H1 (cell line): ENCODE results near the gene UBE2E2. TPM values are rescaled to one million over a fixed set of nuclear protein-coding genes. Genes with fewer than 3 reads are reported as not detected.

ENCODE experiments used
- CTCF ChIA-PET: fragments of 300-600 bp; sonication (Branson Sonifier 250); formaldehyde crosslinking; loops from one replicate; lab custom pipeline; 2021; ENCODE audit not compliant: partially characterized antibody; lab: Charles Lee
- POLR2A ChIA-PET: fragments of 300-600 bp; sonication (Branson Sonifier 250); formaldehyde crosslinking; loops from one replicate; lab custom pipeline; 2021; ENCODE audit warnings: inconsistent platforms; ENCODE audit not compliant: partially characterized antibody; lab: Charles Lee
- DNase-seq, 2 experiments: peaks; one replicate each; pipeline versions ENCODE4 v3.0.0 to v3.0.0-alpha.2; 2010 to 2022; ENCODE audit warnings: low spot score in 2 of 2, low read depth in 1 of 2, mixed read lengths in 1 of 2
- FAIRE-seq: peaks from 2 replicates; lab custom pipeline; 2011; peaks lifted over from hg19 to GRCh38; lab: Jason Lieb, UNC
- H2AFZ ChIP-seq: 2 replicates; pipeline ENCODE4 v1.8.1; 2012; ENCODE audit warnings: low read length, inconsistent platforms
- H2AK5ac ChIP-seq: 2 replicates; pipeline ENCODE4 v1.6.1; 2013; ENCODE audit warnings: low read depth, low read length
- H2BK120ac ChIP-seq: replicated peaks from 2 replicates; pipeline ENCODE3; 2013; ENCODE audit warnings: low read depth, low read length, inconsistent platforms
- H2BK12ac ChIP-seq: 2 replicates; pipeline ENCODE4 v1.6.1; 2013; ENCODE audit warnings: low read depth, low read length
- H2BK15ac ChIP-seq: 2 replicates; pipeline ENCODE4 v1.6.1; 2013; ENCODE audit warnings: low read length
- H2BK20ac ChIP-seq: 2 replicates; pipeline ENCODE4 v1.6.1; 2013; ENCODE audit warnings: low read length
- H2BK5ac ChIP-seq: 2 replicates; pipeline ENCODE4 v1.6.1; 2013; ENCODE audit warnings: low read depth, low read length
- H3K14ac ChIP-seq: 2 replicates; pipeline ENCODE4 v1.6.1; 2013; ENCODE audit warnings: inconsistent platforms; ENCODE audit not compliant: insufficient read length
- H3K18ac ChIP-seq: 2 replicates; pipeline ENCODE4 v1.6.1; 2013; ENCODE audit warnings: low read length; ENCODE audit errors: extremely low read depth
- H3K23ac ChIP-seq: 2 replicates; pipeline ENCODE4 v1.6.1; 2013; ENCODE audit warnings: inconsistent platforms; ENCODE audit not compliant: insufficient read length
- H3K23me2 ChIP-seq: 2 replicates; pipeline ENCODE4 v1.6.1; 2013; ENCODE audit warnings: low read depth, low read length
- H3K27ac ChIP-seq: 2 replicates; pipeline ENCODE4 v1.6.1; 2011; ENCODE audit warnings: low read depth, low read length, inconsistent platforms
- H3K27me3 ChIP-seq, 4 experiments: replicated peaks in 1 of 4; 1 replicate in 1 of 4; 2 replicates in 3 of 4; pipeline versions ENCODE4 v1.6.1 to v1.8.1; 2011 to 2013; ENCODE audit warnings: low read length in 3 of 4, mild to moderate bottlenecking in 3 of 4, inconsistent platforms in 2 of 4, mixed read lengths in 2 of 4, moderate library complexity in 1 of 4; ENCODE audit not compliant: control insufficient read depth in 3 of 4, insufficient read depth in 3 of 4; ENCODE audit errors: extremely low read depth in 1 of 4
- H3K36me3 ChIP-seq, 4 experiments: 2 replicates each; pipeline versions ENCODE4 v1.6.1 to v1.8.1; 2011 to 2013; ENCODE audit warnings: mild to moderate bottlenecking in 4 of 4, low read length in 3 of 4, moderate library complexity in 2 of 4, control low read depth in 1 of 4, inconsistent platforms in 1 of 4; ENCODE audit not compliant: insufficient read depth in 4 of 4, control insufficient read depth in 2 of 4
- H3K4ac ChIP-seq: replicated peaks from 2 replicates; pipeline ENCODE3; 2013; ENCODE audit warnings: low read length, low read depth, mixed read lengths, inconsistent platforms; ENCODE audit not compliant: insufficient read length
- H3K4me1 ChIP-seq, 4 experiments: replicated peaks in 1 of 4; 1 replicate in 1 of 4; 2 replicates in 3 of 4; pipeline versions ENCODE4 v1.6.1 to v1.8.1; 2011 to 2013; ENCODE audit warnings: low read length in 3 of 4, inconsistent platforms in 2 of 4, mixed read lengths in 1 of 4; ENCODE audit not compliant: insufficient read depth in 4 of 4, control insufficient read depth in 3 of 4
- H3K4me2 ChIP-seq, 2 experiments: 2 replicates each; pipeline versions ENCODE4 v1.6.1 to v1.8.1; 2011 to 2013; ENCODE audit warnings: low read depth in 2 of 2, low read length in 2 of 2, control low read depth in 1 of 2, inconsistent platforms in 1 of 2, mild to moderate bottlenecking in 1 of 2; ENCODE audit not compliant: insufficient read depth in 1 of 2
- H3K4me3 ChIP-seq, 4 experiments: fragments of 200-600, 300-600 bp in 1 of 4; sonication (generic), shearing (Covaris generic), sonication (Bioruptor Twin) in 1 of 4; 2 replicates each; pipeline versions ENCODE4 v1.5.1 to v1.8.1; 2011 to 2016; ENCODE audit warnings: low read length in 4 of 4, low read depth in 3 of 4, control low read depth in 2 of 4, inconsistent platforms in 2 of 4, mild to moderate bottlenecking in 2 of 4, mixed read lengths in 1 of 4, moderate library complexity in 1 of 4; ENCODE audit not compliant: insufficient read depth in 2 of 4; ENCODE audit errors: extremely low read depth in 1 of 4
- H3K56ac ChIP-seq: replicated peaks from 2 replicates; pipeline ENCODE3; 2013; ENCODE audit warnings: low read depth, mild to moderate bottlenecking, mixed read lengths, low read length, inconsistent platforms; ENCODE audit not compliant: insufficient read length
- H3K79me1 ChIP-seq: 2 replicates; pipeline ENCODE4 v1.6.1; 2013; ENCODE audit warnings: low read depth, low read length, control low read depth
- H3K79me2 ChIP-seq, 2 experiments: 2 replicates each; pipeline versions ENCODE4 v1.6.1 to v1.8.1; 2012 to 2013; ENCODE audit warnings: low read length in 2 of 2, mild to moderate bottlenecking in 2 of 2, inconsistent platforms in 1 of 2; ENCODE audit not compliant: insufficient read depth in 2 of 2, control insufficient read depth in 1 of 2
- H3K9ac ChIP-seq, 4 experiments: replicated peaks in 1 of 4; 1 replicate in 1 of 4; 2 replicates in 3 of 4; pipeline versions ENCODE4 v1.6.1 to v1.8.1; 2011 to 2013; ENCODE audit warnings: low read depth in 3 of 4, low read length in 3 of 4, control low read depth in 2 of 4, mild to moderate bottlenecking in 2 of 4, moderate library complexity in 2 of 4, inconsistent platforms in 1 of 4; ENCODE audit errors: extremely low read depth in 1 of 4
- H3K9me3 ChIP-seq, 2 experiments: 2 replicates each; pipeline versions ENCODE4 v1.6.1 to v1.8.1; 2012 to 2013; ENCODE audit warnings: mild to moderate bottlenecking in 2 of 2, moderate library complexity in 2 of 2, control low read depth in 1 of 2, inconsistent platforms in 1 of 2, low read depth in 1 of 2, low read length in 1 of 2, mixed read lengths in 1 of 2; ENCODE audit not compliant: insufficient read depth in 2 of 2
- H4K20me1 ChIP-seq, 2 experiments: replicated peaks in 1 of 2; 2 replicates each; pipeline versions ENCODE3 to v1.8.1; 2011 to 2013; ENCODE audit warnings: inconsistent platforms in 2 of 2, low read length in 2 of 2, mild to moderate bottlenecking in 1 of 2; ENCODE audit not compliant: insufficient read depth in 2 of 2, control insufficient read depth in 1 of 2
- H4K5ac ChIP-seq: 2 replicates; pipeline ENCODE4 v1.6.1; 2013; ENCODE audit warnings: low read length, low read depth, mixed read lengths, inconsistent platforms; ENCODE audit not compliant: insufficient read length
- H4K8ac ChIP-seq: 2 replicates; pipeline ENCODE4 v1.8.0; 2013; ENCODE audit warnings: mild to moderate bottlenecking, moderate library complexity, low read length, inconsistent platforms; ENCODE audit not compliant: insufficient read depth; ENCODE audit errors: extremely low read depth
- H4K91ac ChIP-seq: replicated peaks from 2 replicates; pipeline ENCODE3; 2013; ENCODE audit warnings: low read length, mixed read lengths, inconsistent platforms; ENCODE audit not compliant: insufficient read length
- ATF2 ChIP-seq: IDR thresholded peaks from 2 replicates; pipeline ENCODE4 v1.6.1; 2012; ENCODE audit warnings: low read length, inconsistent platforms
- BCL11A ChIP-seq, 2 experiments: IDR thresholded peaks; one replicate each; pipeline ENCODE4 v1.6.1; 2011; ENCODE audit warnings: low read depth in 2 of 2, low read length in 2 of 2, mild to moderate bottlenecking in 2 of 2
- EP300 ChIP-seq, 2 experiments: IDR thresholded peaks; 1 replicate in 1 of 2; 2 replicates in 1 of 2; pipeline ENCODE4 v1.6.1; 2011 to 2012; ENCODE audit warnings: low read depth in 2 of 2, low read length in 2 of 2, mild to moderate bottlenecking in 2 of 2, borderline replicate concordance in 1 of 2, inconsistent platforms in 1 of 2, moderate library complexity in 1 of 2
- GTF2F1 ChIP-seq: IDR thresholded peaks from 2 replicates; pipeline ENCODE4 v1.6.1; 2012; ENCODE audit warnings: low read depth, low read length, improper control_type of control experiment, borderline replicate concordance
- HDAC6 ChIP-seq: IDR thresholded peaks from one replicate; pipeline ENCODE4 v1.7.1; 2012; ENCODE audit warnings: low read depth, mild to moderate bottlenecking, inconsistent platforms, low read length, moderate library complexity
- JUN ChIP-seq: IDR thresholded peaks from 2 replicates; pipeline ENCODE4 v1.6.1; 2011; ENCODE audit warnings: low read depth, mild to moderate bottlenecking, improper control_type of control experiment, low read length
- POLR2A ChIP-seq, 2 experiments: IDR thresholded peaks; 1 replicate in 1 of 2; 2 replicates in 1 of 2; pipeline ENCODE4 v1.6.1; 2011; ENCODE audit warnings: low read depth in 2 of 2, low read length in 2 of 2, mild to moderate bottlenecking in 2 of 2; ENCODE audit errors: control extremely low read depth in 1 of 2
- SIX5 ChIP-seq: IDR thresholded peaks from 2 replicates; pipeline ENCODE4 v1.6.1; 2011; ENCODE audit warnings: mild to moderate bottlenecking, low read depth, low read length
- SP2 ChIP-seq: IDR thresholded peaks from 2 replicates; pipeline ENCODE4 v1.6.1; 2012; ENCODE audit warnings: mild to moderate bottlenecking, low read length, inconsistent platforms
- SUZ12 ChIP-seq: fragments of 200-600 bp; sonication (generic); IDR thresholded peaks from 2 replicates; pipeline ENCODE4 v1.6.1; 2012; ENCODE audit warnings: mild to moderate bottlenecking, inconsistent platforms, low read length, moderate library complexity, mixed read lengths
- TAF7 ChIP-seq: optimal IDR thresholded peaks from 2 replicates; pipeline ENCODE3; 2011; ENCODE audit warnings: low read depth, mild to moderate bottlenecking, inconsistent platforms, low read length, moderate library complexity, borderline replicate concordance
- TEAD4 ChIP-seq: IDR thresholded peaks from 2 replicates; pipeline ENCODE4 v1.6.1; 2012; ENCODE audit warnings: low read depth, low read length, inconsistent platforms, mixed read lengths
- ZNF274 ChIP-seq: IDR thresholded peaks from 2 replicates; pipeline ENCODE4 v1.7.0; 2012; ENCODE audit warnings: low read length, borderline replicate concordance; ENCODE audit errors: extremely low read depth
- WGBS, 2 experiments: shearing (Covaris generic) in 1 of 2; methylation state at CpG; one replicate each; pipeline versions ENCODE4 v1.1.6 to v1.1.7; 2013 to 2015; ENCODE audit warnings: low lambda C conversion rate in 2 of 2, mixed read lengths in 2 of 2, inconsistent platforms in 1 of 2, low coverage in 1 of 2, missing lambda C conversion rate in 1 of 2; ENCODE audit not compliant: insufficient replicate concordance in 2 of 2, insufficient coverage in 1 of 2, insufficient read length in 1 of 2; ENCODE audit errors: extremely low coverage in 1 of 2, missing lambda C conversion rate in 1 of 2; 5-methylcytosine and 5-hydroxymethylcytosine counted together
- polyA plus RNA-seq, 7 experiments: library from polyadenylated mRNA; depleted of rRNA in 3 of 7; stranded (reverse) in 5 of 7; unstranded in 2 of 7; fragments of >200 nt in 5 of 7; fragments of 200-250 nt in 2 of 7; gene quantifications; 1 replicate in 5 of 7; 2 replicates in 1 of 7; 4 replicates in 1 of 7; pipeline versions ENCODE4 v1.2.1 to v1.2.3, GENCODE V29; 2011 to 2013; ENCODE audit warnings: missing spikeins in 2 of 7, mixed read lengths in 2 of 7
- total RNA-seq: library from RNA; stranded (reverse); fragmentation: NEBNext Ultra II Directional; extraction: Animal tissue kit (Norgen Biotek cat#: 25700); gene quantifications from 2 replicates; pipeline ENCODE4 v1.2.1, GENCODE V29; 2021

The UBE2E2 gene
- total and polyA plus RNA-seq, 2 of the 8 experiments (the other 6 are each of a cell fraction or from before 2014, with no cell fraction given): 57.6 to 70.6 TPM

- no peak for FAIRE-seq
- no peak for TF ChIP-seq ATF2
- TF ChIP-seq JUN: no peak
- no peak for TF ChIP-seq EP300 (IDR thresholded peaks at IDR 0.05; ENCODE audit: borderline replicate concordance in 1 of 2, low read depth in 2 of 2, low read length in 2 of 2)
- no peak for TF ChIP-seq SP2
- TF ChIP-seq HDAC6: no peak
- TF ChIP-seq SUZ12: no peak
- TF ChIP-seq BCL11A (IDR thresholded peaks at IDR 0.05; ENCODE audit: low read depth in 2 of 2, low read length in 2 of 2): no peak
- TF ChIP-seq SIX5: no peak
- no peak for TF ChIP-seq POLR2A (IDR thresholded peaks at IDR 0.05; ENCODE audit: control extremely low read depth in 1 of 2, low read depth in 2 of 2, low read length in 2 of 2)
- TF ChIP-seq TEAD4: no peak
- no peak for TF ChIP-seq TAF7
- TF ChIP-seq ZNF274: no peak
- no peak for TF ChIP-seq GTF2F1
These were observed 434.2 kb downstream of the UBE2E2 start for GRCh38 chr3:23637339-23637738.

More at GRCh38 chr3:23637339-23637738, 434.2 kb downstream of the UBE2E2 start:
- Histone ChIP-seq H3K23ac (no peak overlapping the region), H2AFZ (no peak overlapping the region), H3K14ac (no peak overlapping the region), H3K4me2 (no peak overlapping the region), H3K36me3 (no peaks in the 10 kb centered on the region), H2BK20ac (no peak overlapping the region), H3K27me3 (no peaks in the 10 kb centered on the region), H2AK5ac (no peak overlapping the region), H4K91ac (no peak overlapping the region), H3K9me3 (no peaks in the 10 kb centered on the region), H3K4ac (no peak overlapping the region), H3K18ac (no peak overlapping the region), H2BK120ac (no peak overlapping the region), H3K79me1 (no peaks in the 10 kb centered on the region), H3K79me2 (no peaks in the 10 kb centered on the region), H4K8ac (no peak overlapping the region), H2BK12ac (no peak overlapping the region), H4K20me1 (no peaks in the 10 kb centered on the region), H3K23me2 (no peaks in the 10 kb centered on the region), H2BK15ac (no peak overlapping the region), H4K5ac (no peak overlapping the region), H3K9ac (no peak overlapping the region), H3K56ac (no peak overlapping the region), H3K4me3 (no peak overlapping the region), H2BK5ac (no peak overlapping the region), H3K27ac (no peak overlapping the region), H3K4me1 (no peaks in the 10 kb centered on the region)
- CTCF ChIA-PET: interaction anchor here (1.1 kb wide), 1 partner anchor 13 kb away, joined by 3 read pairs; no protein-coding TSS in a partner anchor
- POLR2A ChIA-PET: interaction anchor here (1.4 kb wide), 1 partner anchor 12 kb away, joined by 6 read pairs; no protein-coding TSS in a partner anchor
- DNase-seq: no peak
- WGBS, 2 experiments: 86% methylated on average over 3 of the region's 3 CpGs; no CpG with 5 or more reads in 1 of the 2 experiments
